GM21737 (cell line): ENCODE results near the gene SOX18.

Experiments
- ATAC-seq: cut with Tn5 transposase; IDR thresholded peaks from one replicate; pipeline ENCODE4 v1.9.1; 2021; ENCODE audit warnings: mild to moderate bottlenecking, moderate library complexity; ENCODE audit not compliant: unreplicated experiment

Gene SOX18

GRCh38 chr20:64069209-64069613 is 19.8 kb upstream of the SOX18 start:
- no peak for ATAC-seq

- ATAC-seq, result no peak
Observed at GRCh38 chr20:64068386-64069208, 19.2 kb upstream of the SOX18 start.

GRCh38 chr20:64067733-64068307 is 18.4 kb upstream of the SOX18 start:
- no peak for ATAC-seq

- no peak for ATAC-seq
Observed at GRCh38 chr20:64067005-64067632, 17.7 kb upstream of the SOX18 start.

- ATAC-seq, result peak; percentile 46
Observed at GRCh38 chr20:64065974-64066343, 16.5 kb upstream of the SOX18 start.

- ATAC-seq, result peak; percentile 0
Observed at GRCh38 chr20:64065062-64065973, 15.9 kb upstream of the SOX18 start.

- no peak for ATAC-seq
Observed at GRCh38 chr20:64064145-64064698, 14.8 kb upstream of the SOX18 start.

- ATAC-seq, result no peak
Observed at GRCh38 chr20:64063389-64064144, 14.1 kb upstream of the SOX18 start.

- ATAC-seq, result peak; percentile 76
Observed at GRCh38 chr20:64062596-64063388, 13.4 kb upstream of the SOX18 start, which contains the start of gene TCEA2. TCEA2 (plus strand) TSS chr20:64063198; CDS start chr20:64063313, 115 bp downstream.

GRCh38 chr20:64062276-64062595 is 12.8 kb upstream of the SOX18 start:
- no peak for ATAC-seq

- ATAC-seq, result no peak
Observed at GRCh38 chr20:64058536-64058935, 9.1 kb upstream of the SOX18 start.

GRCh38 chr20:64057628-64058498 is 8.4 kb upstream of the SOX18 start:
- ATAC-seq, result no peak

- ATAC-seq, result no peak
Observed at GRCh38 chr20:64056889-64057627, 7.6 kb upstream of the SOX18 start.

- no peak for ATAC-seq
Observed at GRCh38 chr20:64056639-64056888, 7.1 kb upstream of the SOX18 start.

GRCh38 chr20:64055893-64056638 is 6.6 kb upstream of the SOX18 start:
- ATAC-seq, result no peak

- no peak for ATAC-seq
Observed at GRCh38 chr20:64055396-64055892, 6.0 kb upstream of the SOX18 start.
